ENCODE data around the gene METTL9. TPM values are rescaled to one million over a fixed set of nuclear protein-coding genes. Genes with fewer than 3 reads are reported as not detected.

Gene METTL9
- total and polyA plus RNA-seq, 2 donors (not counting 1 experiment from before 2014, with no cell fraction given): 124 to 163 TPM

GRCh38 chr16:21613781-21614180 lies 14.4 kb downstream of the METTL9 start:
- H3K27ac ChIP-seq (ENCODE audit: insufficient read depth, low read length): no peak overlapping the region
- no peaks in the 10 kb centered on the region for H3K36me3 ChIP-seq (ENCODE audit: control insufficient read depth, insufficient read depth, low read length)
- no peak overlapping the region for H3K9ac ChIP-seq (ENCODE audit: insufficient read depth, low read length)
- no peaks in the 10 kb centered on the region for H3K27me3 ChIP-seq (ENCODE audit: control insufficient read depth, insufficient read depth, low read length)
- H4K20me1 ChIP-seq (ENCODE audit: control insufficient read depth, extremely low read depth, insufficient read depth, low read length): no peaks in the 10 kb centered on the region
- H3K9me3 ChIP-seq (ENCODE audit: control insufficient read depth, insufficient read depth, low read depth, low read length): no peaks in the 10 kb centered on the region
- DNase-seq (ENCODE audit: low read depth in 2 of 2): no peak
- H2AFZ ChIP-seq (ENCODE audit: low read length): no peak overlapping the region
- H3K4me2 ChIP-seq (ENCODE audit: extremely low read depth, insufficient read depth, low read length): no peak overlapping the region
- H3K4me1 ChIP-seq (ENCODE audit: control insufficient read depth, extremely low read depth, insufficient read depth, low read length): peaks cover 3% of the 10 kb centered on the region
- peaks cover 69% of the 10 kb centered on the region for H3K79me2 ChIP-seq (ENCODE audit: control insufficient read depth, insufficient read depth, low read length)
- H3K4me3 ChIP-seq (replicated peaks in 1 of 4; ENCODE audit: control extremely low read depth in 1 of 4, insufficient read depth in 1 of 4, low read depth in 3 of 4, low read length in 4 of 4): no peak overlapping the region
- no peak for TF ChIP-seq EZH2 (IDR thresholded peaks at IDR 0.05; ENCODE audit: low read length, missing control alignments)
- TF ChIP-seq, protein P1, sequence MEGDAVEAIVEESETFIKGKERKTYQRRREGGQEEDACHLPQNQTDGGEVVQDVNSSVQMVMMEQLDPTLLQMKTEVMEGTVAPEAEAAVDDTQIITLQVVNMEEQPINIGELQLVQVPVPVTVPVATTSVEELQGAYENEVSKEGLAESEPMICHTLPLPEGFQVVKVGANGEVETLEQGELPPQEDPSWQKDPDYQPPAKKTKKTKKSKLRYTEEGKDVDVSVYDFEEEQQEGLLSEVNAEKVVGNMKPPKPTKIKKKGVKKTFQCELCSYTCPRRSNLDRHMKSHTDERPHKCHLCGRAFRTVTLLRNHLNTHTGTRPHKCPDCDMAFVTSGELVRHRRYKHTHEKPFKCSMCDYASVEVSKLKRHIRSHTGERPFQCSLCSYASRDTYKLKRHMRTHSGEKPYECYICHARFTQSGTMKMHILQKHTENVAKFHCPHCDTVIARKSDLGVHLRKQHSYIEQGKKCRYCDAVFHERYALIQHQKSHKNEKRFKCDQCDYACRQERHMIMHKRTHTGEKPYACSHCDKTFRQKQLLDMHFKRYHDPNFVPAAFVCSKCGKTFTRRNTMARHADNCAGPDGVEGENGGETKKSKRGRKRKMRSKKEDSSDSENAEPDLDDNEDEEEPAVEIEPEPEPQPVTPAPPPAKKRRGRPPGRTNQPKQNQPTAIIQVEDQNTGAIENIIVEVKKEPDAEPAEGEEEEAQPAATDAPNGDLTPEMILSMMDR (conservative IDR thresholded peaks at IDR 0.05 in 1 of 2, IDR thresholded peaks at IDR 0.05 in 1 of 2; ENCODE audit: low read depth in 1 of 2, low read length in 2 of 2): no peak

GRCh38 chr16:21614896-21615295 lies 15.5 kb downstream of the METTL9 start:
- no peak for TF ChIP-seq EZH2 (IDR thresholded peaks at IDR 0.05; ENCODE audit: low read length, missing control alignments)
- H3K9me3 ChIP-seq (ENCODE audit: control insufficient read depth, insufficient read depth, low read depth, low read length): no peaks in the 10 kb centered on the region
- no peak overlapping the region for H3K4me3 ChIP-seq (replicated peaks in 1 of 4; ENCODE audit: control extremely low read depth in 1 of 4, insufficient read depth in 1 of 4, low read depth in 3 of 4, low read length in 4 of 4)
- peaks cover 3% of the 10 kb centered on the region for H3K4me1 ChIP-seq (ENCODE audit: control insufficient read depth, extremely low read depth, insufficient read depth, low read length)
- H3K9ac ChIP-seq (ENCODE audit: insufficient read depth, low read length): no peak overlapping the region
- no peak overlapping the region for H3K4me2 ChIP-seq (ENCODE audit: extremely low read depth, insufficient read depth, low read length)
- no peaks in the 10 kb centered on the region for H3K27me3 ChIP-seq (ENCODE audit: control insufficient read depth, insufficient read depth, low read length)
- H3K79me2 ChIP-seq (ENCODE audit: control insufficient read depth, insufficient read depth, low read length): peaks cover 58% of the 10 kb centered on the region
- no peaks in the 10 kb centered on the region for H4K20me1 ChIP-seq (ENCODE audit: control insufficient read depth, extremely low read depth, insufficient read depth, low read length)
- no peak for DNase-seq (ENCODE audit: low read depth in 2 of 2)
- no peak overlapping the region for H2AFZ ChIP-seq (ENCODE audit: low read length)
- no peaks in the 10 kb centered on the region for H3K36me3 ChIP-seq (ENCODE audit: control insufficient read depth, insufficient read depth, low read length)
- no peak overlapping the region for H3K27ac ChIP-seq (ENCODE audit: insufficient read depth, low read length)

DNA sequence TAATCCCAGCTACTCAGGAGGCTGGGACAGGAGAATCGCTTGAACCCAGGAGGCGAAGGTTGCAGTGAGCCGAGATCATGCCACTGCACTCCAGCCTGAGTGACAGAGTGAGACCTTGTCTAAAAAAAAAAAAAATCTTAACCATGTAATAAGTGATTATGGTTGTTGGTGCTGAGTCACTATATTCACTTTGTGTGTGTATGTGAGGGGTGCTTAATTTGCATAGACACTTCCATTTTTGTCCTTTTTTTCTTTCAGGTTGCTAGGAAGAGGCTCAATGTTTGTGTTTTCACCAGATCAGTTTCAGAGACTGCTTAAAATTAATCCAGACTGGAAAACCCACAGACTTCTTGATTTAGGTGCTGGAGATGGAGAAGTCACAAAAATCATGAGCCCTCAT lies 18.2 kb downstream of the METTL9 start:
- Histone ChIP-seq H3K79me2 (ENCODE audit: control insufficient read depth, insufficient read depth, low read length) (peaks cover 35% of the 10 kb centered on the region), H3K4me1 (ENCODE audit: control insufficient read depth, extremely low read depth, insufficient read depth, low read length) (no peaks in the 10 kb centered on the region), H3K9ac (ENCODE audit: insufficient read depth, low read length) (no peak overlapping the region), H3K27me3 (ENCODE audit: control insufficient read depth, insufficient read depth, low read length) (no peaks in the 10 kb centered on the region), H4K20me1 (ENCODE audit: control insufficient read depth, extremely low read depth, insufficient read depth, low read length) (no peaks in the 10 kb centered on the region), H3K9me3 (ENCODE audit: control insufficient read depth, insufficient read depth, low read depth, low read length) (no peaks in the 10 kb centered on the region), H2AFZ (ENCODE audit: low read length) (no peak overlapping the region), H3K4me3 (replicated peaks in 1 of 4; ENCODE audit: control extremely low read depth in 1 of 4, insufficient read depth in 1 of 4, low read depth in 3 of 4, low read length in 4 of 4) (no peak overlapping the region), H3K4me2 (ENCODE audit: extremely low read depth, insufficient read depth, low read length) (no peak overlapping the region), H3K36me3 (ENCODE audit: control insufficient read depth, insufficient read depth, low read length) (no peaks in the 10 kb centered on the region), H3K27ac (ENCODE audit: insufficient read depth, low read length) (no peak overlapping the region)
- no peak for DNase-seq (ENCODE audit: low read depth in 2 of 2)
- TF ChIP-seq EZH2 (IDR thresholded peaks at IDR 0.05; ENCODE audit: low read length, missing control alignments): no peak
- TF ChIP-seq, protein P1 (conservative IDR thresholded peaks at IDR 0.05 in 1 of 2, IDR thresholded peaks at IDR 0.05 in 1 of 2; ENCODE audit: low read depth in 1 of 2, low read length in 2 of 2): no peak

All from fibroblast of lung (primary cell).